ENCODE data around the gene GABBR1. TPM values are rescaled to one million over a fixed set of nuclear protein-coding genes. Genes with fewer than 3 reads are reported as not detected.

The GABBR1 gene
- total RNA-seq: 3.6 and 11.6 TPM in 2 replicates

GRCh38 chr6:29632789-29633533 lies at the start of gene GABBR1:
Gene GABBR1 (minus strand): TSS chr6:29633183. CDS start chr6:29632385, 798 bp downstream.

GRCh38 chr6:29680904-29681303 lies 47.9 kb upstream of the GABBR1 start, which contains the start of gene ZFP57:
Gene ZFP57 (minus strand): TSS chr6:29681152. CDS start chr6:29677003, 4,149 bp downstream.

GRCh38 chr6:29656798-29657197 lies 23.8 kb upstream of the GABBR1 start, which contains the start of gene MOG:
Gene MOG (plus strand): TSS chr6:29657092. CDS start chr6:29657210, 118 bp downstream.

GRCh38 chr6:29584821-29585220 lies 48.2 kb downstream of the GABBR1 start, which contains the start of gene OR2H2:
Gene OR2H2 (plus strand): TSS chr6:29585121. CDS start chr6:29587945, 2,824 bp downstream.

GRCh38 chr6:29559524-29560287 lies 73.3 kb downstream of the GABBR1 start, which contains the start of gene UBD:
Gene UBD (minus strand): TSS chr6:29559732. CDS start chr6:29559701, 31 bp downstream.

Other genes with a start within 250 kb of the GABBR1 start
- not detected in 2 replicates for gene OR12D2, start 237.6 kb downstream of the GABBR1 start, total RNA-seq
- not detected in 2 replicates for gene OR12D1, start 218.3 kb downstream of the GABBR1 start, total RNA-seq
- not detected in 2 replicates for gene OR10C1, start 193.9 kb downstream of the GABBR1 start, total RNA-seq
- gene OR11A1, start 176.1 kb downstream of the GABBR1 start, total RNA-seq: not detected in 2 replicates
- not detected in 2 replicates for gene OR2H1, start 176.0 kb downstream of the GABBR1 start, total RNA-seq
- not detected in 2 replicates for gene MAS1L, start 145.2 kb downstream of the GABBR1 start, total RNA-seq
- 0.32 and 1.2 TPM in 2 replicates for gene UBD, start 73.5 kb downstream of the GABBR1 start, total RNA-seq
- not detected in 2 replicates for gene OR2H2, start 48.1 kb downstream of the GABBR1 start, total RNA-seq
- gene MOG, start 23.9 kb upstream of the GABBR1 start, total RNA-seq: not detected in 2 replicates
- not detected in 2 replicates for gene ZFP57, start 48.0 kb upstream of the GABBR1 start, total RNA-seq
- gene HLA-F, start 90.3 kb upstream of the GABBR1 start, total RNA-seq: 1.6 and 25.1 TPM in 2 replicates
- under 0.01 TPM in 1 of 2 replicates, not detected in the other for gene HLA-G, start 194.6 kb upstream of the GABBR1 start, total RNA-seq